ENCODE measurements around the gene SNIP1.
"Not testable (repeated sequence)": the region's sequence is repeated elsewhere in the genome, so short reads cannot be mapped to it uniquely, and the experiment has no call there.

SNIP1 gene, protein sequence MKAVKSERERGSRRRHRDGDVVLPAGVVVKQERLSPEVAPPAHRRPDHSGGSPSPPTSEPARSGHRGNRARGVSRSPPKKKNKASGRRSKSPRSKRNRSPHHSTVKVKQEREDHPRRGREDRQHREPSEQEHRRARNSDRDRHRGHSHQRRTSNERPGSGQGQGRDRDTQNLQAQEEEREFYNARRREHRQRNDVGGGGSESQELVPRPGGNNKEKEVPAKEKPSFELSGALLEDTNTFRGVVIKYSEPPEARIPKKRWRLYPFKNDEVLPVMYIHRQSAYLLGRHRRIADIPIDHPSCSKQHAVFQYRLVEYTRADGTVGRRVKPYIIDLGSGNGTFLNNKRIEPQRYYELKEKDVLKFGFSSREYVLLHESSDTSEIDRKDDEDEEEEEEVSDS

DNA sequence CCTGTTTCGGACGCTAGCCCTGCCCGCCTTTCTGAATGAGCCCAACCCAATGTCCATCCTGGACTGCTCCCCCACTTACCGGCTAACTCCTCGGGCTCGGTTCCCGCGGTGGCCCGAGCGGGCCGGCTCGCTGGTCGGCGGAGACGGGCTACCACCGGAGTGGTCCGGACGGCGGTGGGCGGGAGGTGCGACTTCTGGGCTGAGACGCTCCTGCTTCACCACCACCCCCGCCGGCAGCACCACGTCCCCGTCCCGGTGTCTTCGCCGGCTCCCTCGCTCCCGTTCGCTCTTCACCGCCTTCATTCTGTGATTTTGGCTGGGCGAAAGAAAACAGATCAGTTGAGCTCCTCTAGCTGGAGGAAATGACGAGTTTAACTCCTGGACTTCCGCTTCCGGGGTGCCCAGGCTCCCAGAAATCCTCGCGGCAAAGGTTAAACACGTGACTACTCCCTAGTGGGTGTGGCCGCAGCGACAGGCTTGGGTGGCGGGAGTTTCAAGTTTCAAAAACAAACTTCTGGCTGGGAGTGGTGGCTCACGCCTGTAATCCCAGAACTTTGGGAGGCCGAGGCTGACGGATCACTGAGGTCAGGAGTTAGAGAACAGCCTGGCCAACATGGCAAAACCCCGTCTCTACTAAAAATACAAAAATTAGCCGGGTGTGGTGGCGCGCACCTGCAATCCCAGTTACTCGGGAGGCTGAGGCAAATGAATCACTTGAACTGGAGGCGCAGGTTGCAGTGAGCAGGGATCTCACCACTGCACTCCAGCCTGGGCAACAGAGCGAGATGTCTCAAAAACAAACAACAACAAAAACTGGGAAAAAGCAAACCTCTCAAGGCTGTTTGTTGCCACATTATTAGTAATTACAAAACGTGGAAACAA, at the start of gene SNIP1:
Gene SNIP1 (minus strand): TSS at position 367 of the 882 bp plus-strand sequence. CDS start 64 bp downstream, at position 303.
- peak; percentile 89 to 93 for DNase-seq

DNA sequence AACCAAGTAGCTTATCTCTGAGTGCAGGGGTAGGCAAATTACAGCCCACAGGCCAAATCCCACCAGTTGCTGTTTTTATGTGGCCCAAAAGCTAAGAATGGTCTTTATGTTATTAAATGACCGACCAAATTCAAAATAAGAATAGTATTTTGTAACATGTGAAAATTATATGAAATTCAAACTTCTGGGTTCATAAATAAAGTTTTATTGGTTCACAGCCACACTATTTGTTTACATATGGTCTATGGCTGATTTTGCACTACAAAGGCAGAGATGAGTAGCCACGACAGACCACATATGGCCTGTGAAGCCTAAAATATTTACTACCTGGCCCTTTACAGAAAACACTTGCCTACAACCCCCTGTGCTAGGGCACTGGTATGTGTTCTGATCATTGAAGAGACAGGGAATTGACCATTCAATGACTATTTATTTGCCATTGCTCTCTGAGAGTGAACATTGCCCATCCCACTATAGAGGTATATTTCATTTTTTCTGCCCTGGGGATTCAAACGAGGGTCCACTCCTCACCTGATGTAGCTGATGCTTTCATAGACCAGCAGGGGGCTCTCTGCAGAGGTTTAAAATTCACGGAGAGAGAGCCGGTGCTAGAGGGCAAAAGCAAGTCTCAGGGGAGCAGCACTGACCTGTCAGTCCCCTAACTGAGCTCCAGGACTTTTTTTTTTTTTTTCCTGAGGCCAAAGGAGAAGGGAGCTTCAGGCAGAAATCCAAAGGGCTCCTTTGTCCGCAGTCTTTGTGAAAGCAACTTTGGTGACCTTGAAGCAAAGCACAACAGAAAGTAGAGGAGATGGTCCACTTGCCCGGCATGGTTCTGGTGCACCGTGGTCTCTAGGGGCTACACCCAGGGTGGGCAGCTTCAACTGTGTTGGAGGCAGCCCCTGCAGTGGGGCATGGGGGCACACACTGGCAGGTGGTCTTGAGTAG, 48.9 kb upstream of the SNIP1 start:
- DNase-seq = peak; percentile 4 to 63

- no peak for DNase-seq
Observed at GRCh38 chr1:37601441-37601840, 47.3 kb upstream of the SNIP1 start.

DNA sequence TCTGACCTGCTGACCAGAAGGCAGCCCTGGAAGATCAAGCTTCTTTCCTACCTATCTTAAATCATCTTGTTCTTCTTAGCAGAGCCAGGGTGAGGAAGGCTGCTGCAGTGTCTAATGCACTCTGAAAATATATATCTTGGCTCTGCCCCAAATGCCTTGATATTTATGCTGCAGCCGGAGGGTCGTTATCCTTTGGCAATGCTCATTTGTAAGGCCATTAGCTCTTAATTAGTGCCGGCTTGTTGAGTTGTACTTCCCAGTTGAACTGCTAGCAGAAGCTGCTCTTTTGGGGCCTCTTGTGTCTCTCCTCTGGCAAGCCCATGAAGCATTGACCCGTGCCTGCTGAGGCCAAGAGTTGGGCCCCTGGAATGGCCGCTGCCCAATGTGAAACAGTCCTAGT, 45.8 kb upstream of the SNIP1 start:
- peak; percentile 15 to 20 for DNase-seq

- DNase-seq = no peak
Observed at GRCh38 chr1:37596182-37596667, 42.1 kb upstream of the SNIP1 start.

DNA sequence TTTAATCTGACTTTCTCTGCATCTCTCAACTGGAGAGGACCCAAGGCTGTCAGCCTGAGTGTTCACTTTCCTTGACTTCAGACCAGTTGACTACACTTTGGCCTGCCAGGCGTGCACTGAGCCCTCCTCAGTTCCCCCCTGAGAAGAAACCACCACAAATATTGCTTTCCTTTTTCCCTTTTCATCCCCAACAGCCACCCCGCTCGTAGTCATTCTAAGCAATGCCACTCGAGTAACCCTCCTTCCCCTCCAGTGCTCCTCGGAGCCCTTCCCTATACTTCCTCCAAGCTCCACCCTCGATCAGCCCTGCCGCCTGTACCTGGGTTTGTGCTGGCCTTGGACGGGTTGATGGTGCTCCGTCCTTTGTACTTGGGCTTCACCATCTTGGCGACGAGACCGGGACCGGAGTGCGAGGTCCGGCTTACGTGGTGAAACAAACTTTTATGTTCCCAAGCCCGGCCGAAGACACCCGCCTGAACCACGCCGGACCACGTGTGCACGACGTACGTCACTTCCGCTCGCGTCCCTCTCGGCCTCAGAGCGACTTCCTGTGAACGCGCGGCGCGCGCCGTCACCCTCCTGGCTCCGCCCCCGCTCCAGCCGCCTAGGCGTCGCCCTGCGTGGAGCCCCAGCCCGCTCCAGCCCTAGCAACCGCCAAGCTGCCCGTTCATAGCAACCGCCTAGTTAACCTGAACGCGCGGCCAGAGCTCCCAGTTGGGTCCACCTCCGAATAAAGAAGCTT, 41.5 kb upstream of the SNIP1 start, which contains the start of gene GNL2:
Gene GNL2 (minus strand): TSS at position 498 of the 742 bp plus-strand sequence. CDS start 115 bp downstream, at position 383.
- peak; percentile 96 to 98 for DNase-seq

GRCh38 chr1:37593726-37594125, 39.6 kb upstream of the SNIP1 start:
- DNase-seq = no peak

- no peak for DNase-seq
Observed at GRCh38 chr1:37588939-37589338, 34.8 kb upstream of the SNIP1 start.

DNA sequence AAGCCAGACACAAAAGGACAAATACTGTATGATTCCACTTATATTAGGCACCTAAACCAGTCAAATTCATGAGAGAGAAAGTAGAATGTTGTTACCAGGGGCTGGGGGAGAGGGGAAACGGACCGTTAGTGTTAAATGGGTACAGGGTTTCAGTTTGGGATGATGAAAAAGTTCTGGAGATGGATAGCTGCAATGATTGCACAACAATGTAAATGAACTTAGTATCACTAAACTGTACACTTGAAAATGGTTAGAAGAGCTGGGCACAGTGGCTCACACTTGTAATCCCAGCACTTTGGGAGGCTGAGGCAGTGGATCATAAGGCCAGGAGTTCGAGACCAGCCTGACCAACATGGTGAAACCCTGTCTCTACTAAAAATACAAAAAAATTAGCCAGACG, 30.5 kb upstream of the SNIP1 start:
- not testable (repeated sequence) for DNase-seq

DNA sequence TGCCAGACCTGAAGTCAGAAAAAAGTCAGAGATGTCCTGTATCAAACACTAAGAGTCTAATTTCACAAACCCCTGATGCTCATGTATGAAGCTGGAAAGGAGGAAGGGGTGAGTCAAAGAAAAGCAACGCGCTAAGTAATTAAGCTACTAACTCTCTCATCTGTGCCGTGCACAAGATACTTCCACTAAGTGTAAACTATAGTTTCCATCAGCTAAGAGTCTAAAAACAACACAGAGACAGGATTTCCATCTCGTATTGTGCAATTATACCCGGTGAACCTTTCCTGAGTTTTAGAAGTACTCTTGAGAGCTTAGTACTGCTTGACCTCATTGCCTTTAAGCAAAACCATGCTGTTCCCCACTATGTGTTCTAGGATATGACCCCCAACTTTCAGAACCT, 21.6 kb upstream of the SNIP1 start:
- no peak for DNase-seq

GRCh38 chr1:37574834-37575480, 20.9 kb upstream of the SNIP1 start:
- DNase-seq = no peak

- DNase-seq = no peak
Observed at GRCh38 chr1:37570528-37571334, 16.6 kb upstream of the SNIP1 start.

DNA sequence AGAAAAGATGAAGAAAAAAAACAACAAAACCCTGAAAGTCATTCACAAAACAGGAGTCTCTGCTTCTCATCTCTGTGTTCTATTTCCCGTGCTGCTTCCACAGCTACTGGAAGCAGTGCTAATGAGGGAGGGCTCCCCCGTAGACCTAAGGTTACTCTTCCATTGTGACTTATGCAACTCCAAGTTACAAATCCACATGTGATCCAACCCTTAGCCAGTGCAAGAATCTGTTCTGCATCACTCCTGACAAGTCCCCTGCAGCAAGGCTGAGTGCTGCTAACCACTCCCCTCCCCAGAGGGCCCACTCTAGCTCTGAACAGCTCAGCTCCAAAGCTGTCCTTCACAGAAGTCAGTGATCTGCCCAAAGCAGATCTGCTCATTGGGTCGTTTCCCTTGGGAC, 12.9 kb upstream of the SNIP1 start:
- no peak for DNase-seq

- no peak for DNase-seq
Observed at GRCh38 chr1:37564892-37565291, 10.8 kb upstream of the SNIP1 start.

GRCh38 chr1:37562984-37563383, 8.9 kb upstream of the SNIP1 start:
- DNase-seq = no peak

GRCh38 chr1:37561133-37562132, 7.3 kb upstream of the SNIP1 start:
- DNase-seq = peak in 1 of 2 experiments; percentile 37

- peak; percentile 2 to 22 for DNase-seq
Observed at GRCh38 chr1:37560401-37561132, 6.5 kb upstream of the SNIP1 start.

DNA sequence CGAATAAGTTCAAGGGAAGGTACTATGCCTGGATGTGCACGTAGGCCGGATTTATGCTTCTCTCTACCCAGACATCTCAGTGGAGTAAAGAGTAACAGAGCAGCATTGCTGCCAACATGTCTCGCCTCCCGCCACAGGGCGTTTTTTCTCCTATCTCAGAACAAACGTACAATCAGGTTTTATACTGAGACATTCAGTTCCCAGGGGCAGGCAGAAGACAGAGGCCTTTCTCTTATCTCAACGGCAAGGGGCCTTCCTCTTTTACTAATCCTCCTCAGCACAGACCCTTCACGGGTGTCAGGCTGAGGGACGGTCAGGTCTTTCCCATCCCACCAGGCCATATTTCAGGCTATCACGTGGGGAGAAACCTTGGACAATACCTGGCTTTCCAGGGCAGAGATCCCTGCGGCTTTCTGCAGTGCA, 5.9 kb upstream of the SNIP1 start:
- DNase-seq = not testable (repeated sequence)

Measured in NCI-H446 (cell line).